OCI-LY7 (cell line): ENCODE results near the gene KLRC1. TPM values are rescaled to one million over a fixed set of nuclear protein-coding genes. Genes with fewer than 3 reads are reported as not detected.

Experiments used
- BruUV-seq: library from RNA; stranded (reverse); fragments of 400-500 nt; replicated peaks from 2 replicates; lab custom pipeline; 2021; lab: Mats Ljungman, UMichigan
- CTCF ChIA-PET: fragments of 300-600 bp; sonication (Branson Sonifier 250); formaldehyde crosslinking; loops from one replicate; lab custom pipeline; 2022; ENCODE audit warnings: antibody characterized with exemption; ENCODE audit not compliant: unreplicated experiment; lab: Charles Lee
- POLR2A ChIA-PET: fragments of 300-600 bp; sonication (Branson Sonifier 250); formaldehyde crosslinking; loops from one replicate; lab custom pipeline; 2022; ENCODE audit warnings: antibody characterized with exemption; lab: Charles Lee
- DNase-seq: peaks from one replicate; pipeline ENCODE4 v3.0.0-alpha.2; 2015; ENCODE audit warnings: low spot score
- H2AFZ ChIP-seq: fragments of 200-600 bp; sonication (generic), shearing (Covaris generic); 2 replicates; pipeline ENCODE4 v1.6.1; 2014; ENCODE audit warnings: mild to moderate bottlenecking, antibody characterized with exemption, low read length, moderate library complexity
- H3K27ac ChIP-seq: fragments of 200-600 bp; sonication (generic); 2 replicates; pipeline ENCODE4 v1.5.1; 2014; ENCODE audit warnings: mixed run types, low read depth, mild to moderate bottlenecking, moderate library complexity, low read length, inconsistent platforms; ENCODE audit not compliant: poor library complexity, severe bottlenecking
- H3K36me3 ChIP-seq: fragments of 200-600 bp; sonication (generic); 2 replicates; pipeline ENCODE4 v1.6.1; 2014; ENCODE audit warnings: mild to moderate bottlenecking, antibody characterized with exemption, low read length, moderate library complexity, mixed read lengths; ENCODE audit not compliant: insufficient read depth
- H3K4me1 ChIP-seq: fragments of 200-600 bp; sonication (generic); 2 replicates; pipeline ENCODE4 v1.5.1; 2014; ENCODE audit warnings: mild to moderate bottlenecking, low read length; ENCODE audit not compliant: insufficient read depth, poor library complexity, severe bottlenecking
- H3K4me2 ChIP-seq: fragments of 200-600 bp; sonication (generic); 2 replicates; pipeline ENCODE4 v1.6.1; 2014; ENCODE audit warnings: mild to moderate bottlenecking, low read length
- H3K4me3 ChIP-seq: fragments of 200-600 bp; sonication (generic); 2 replicates; pipeline ENCODE4 v1.5.1; 2014; ENCODE audit warnings: mild to moderate bottlenecking, low read depth, low read length; ENCODE audit not compliant: poor library complexity, severe bottlenecking
- H3K79me2 ChIP-seq: fragments of 200-600 bp; sonication (generic); 2 replicates; pipeline ENCODE4 v1.6.1; 2016; ENCODE audit warnings: low read depth, mild to moderate bottlenecking, low read length, moderate library complexity, mixed read lengths; ENCODE audit not compliant: insufficient read depth
- H3K9me2 ChIP-seq: fragments of 200-600 bp; sonication (generic); 2 replicates; pipeline ENCODE4 v1.6.1; 2016; ENCODE audit warnings: mild to moderate bottlenecking, low read length, mixed read lengths; ENCODE audit not compliant: insufficient read depth
- H3K9me3 ChIP-seq: fragments of 200-600 bp; sonication (generic); 2 replicates; pipeline ENCODE4 v1.6.1; 2014; ENCODE audit warnings: mild to moderate bottlenecking, mixed run types, low read length, mixed read lengths
- H4K20me1 ChIP-seq: fragments of 200-600 bp; sonication (generic); 2 replicates; pipeline ENCODE4 v1.6.1; 2014; ENCODE audit warnings: mild to moderate bottlenecking, antibody characterized with exemption, low read length, moderate library complexity, mixed read lengths; ENCODE audit not compliant: insufficient read depth
- EZH2phosphoT487 ChIP-seq: fragments of 200-600 bp; sonication (generic); IDR thresholded peaks from 2 replicates; pipeline ENCODE4 v1.6.1; 2018; ENCODE audit warnings: low read depth, borderline replicate concordance, mild to moderate bottlenecking, mixed run types, antibody characterized with exemption, low read length, moderate library complexity, mixed read lengths
- intact Hi-C: fragments of 100-400 bp; cut with micrococcal nuclease; formaldehyde crosslinking; loops from one replicate; pipeline ENCODE4 v1.10.0; 2022; ENCODE audit not compliant: unreplicated experiment
- total RNA-seq, 2 experiments: library from RNA; depleted of rRNA in 1 of 2; stranded (reverse); fragments of >200 nt in 1 of 2; shearing (Covaris generic) in 1 of 2; gene quantifications; 2 replicates each; pipeline ENCODE4 v1.2.3, GENCODE V29; 2014 to 2022
- TF ChIP-seq, protein P1 (sequence below): fragments of 200-600 bp; sonication (generic); conservative IDR thresholded peaks from 2 replicates; pipeline ENCODE4 v1.5.1; 2014; ENCODE audit warnings: mild to moderate bottlenecking, antibody characterized with exemption, low read length, moderate library complexity, mixed read lengths

KLRC1 gene
- total RNA-seq, 2 experiments from 2014 or later: 0.36 to 1.2 TPM

DNA sequence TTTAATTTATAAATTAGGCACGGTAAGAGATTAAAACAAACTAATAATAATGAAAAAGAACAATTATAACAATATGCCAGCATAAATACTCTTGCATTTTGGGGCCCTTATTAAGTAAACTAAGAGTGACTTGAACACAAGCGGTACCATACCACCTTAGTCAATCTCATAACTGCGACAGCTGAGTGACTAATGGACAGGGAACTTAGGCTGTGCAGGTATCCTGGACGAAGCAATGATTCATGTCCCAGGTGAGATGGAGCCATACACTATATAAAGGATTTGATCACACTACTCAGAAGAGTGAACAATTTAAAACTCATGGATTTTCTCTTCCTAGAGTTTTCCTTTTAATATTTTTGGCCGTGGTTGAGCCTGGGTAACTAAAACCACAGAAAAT is 47.9 kb downstream of the KLRC1 start:
- no peak overlapping the region for H2AFZ ChIP-seq
- POLR2A ChIA-PET: interaction anchor here (0.6 to 1.2 kb wide), 2 partner anchors 31 to 188 kb away, joined by 3 read pairs; no protein-coding TSS in a partner anchor

DNA sequence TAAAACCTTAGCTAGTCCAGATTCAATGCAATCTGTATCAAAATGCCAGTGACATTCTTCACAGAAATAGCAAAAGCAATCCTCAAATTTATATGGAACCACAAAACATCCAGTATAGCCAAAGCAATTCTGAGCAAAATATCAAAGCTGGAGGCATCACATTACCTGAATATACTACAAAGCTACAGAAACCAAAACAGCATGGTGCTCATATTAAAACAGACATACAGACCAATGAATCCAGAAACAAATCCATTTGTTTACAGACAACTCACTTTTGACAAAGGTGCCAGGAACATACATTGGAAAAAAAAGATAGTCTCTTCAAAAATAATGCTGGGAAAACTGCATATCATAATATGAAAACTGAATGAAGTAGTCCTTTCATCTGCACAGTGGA is 48.4 kb downstream of the KLRC1 start:
- no peak overlapping the region for H3K4me2 ChIP-seq
- H3K4me3 ChIP-seq: no peak overlapping the region
- no peak overlapping the region for H2AFZ ChIP-seq
- no peak for DNase-seq
- no TSS peak for BruUV-seq
- CTCF ChIA-PET: no interaction called here
- H4K20me1 ChIP-seq: no peaks in the 10 kb centered on the region
- peaks cover 62% of the 10 kb centered on the region for H3K36me3 ChIP-seq
- H3K4me1 ChIP-seq: peaks cover 32% of the 10 kb centered on the region
- peaks cover 79% of the 10 kb centered on the region for H3K79me2 ChIP-seq
- peaks cover 26% of the 10 kb centered on the region for H3K9me3 ChIP-seq
- no peak for TF ChIP-seq EZH2phosphoT487
- intact Hi-C loops: no loop called here
- H3K27ac ChIP-seq: no peak overlapping the region
- POLR2A ChIA-PET: interaction anchor here (0.6 to 1.2 kb wide), 3 partner anchors 19 to 188 kb away, joined by 3 read pairs; no protein-coding TSS in a partner anchor
- no peaks in the 10 kb centered on the region for H3K9me2 ChIP-seq

More for the DNA sequence above, 47.9 kb downstream of the KLRC1 start:
- BruUV-seq: no TSS peak
- Histone ChIP-seq H3K27ac (no peak overlapping the region), H3K36me3 (peaks cover 57% of the 10 kb centered on the region), H3K4me2 (no peak overlapping the region), H3K4me3 (no peak overlapping the region), H3K4me1 (peaks cover 34% of the 10 kb centered on the region), H3K9me2 (no peaks in the 10 kb centered on the region), H4K20me1 (no peaks in the 10 kb centered on the region), H3K79me2 (peaks cover 75% of the 10 kb centered on the region), H3K9me3 (peaks cover 22% of the 10 kb centered on the region)
- DNase-seq: no peak
- CTCF ChIA-PET: no interaction called here
- no peak for TF ChIP-seq EZH2phosphoT487
- TF ChIP-seq, protein P1, sequence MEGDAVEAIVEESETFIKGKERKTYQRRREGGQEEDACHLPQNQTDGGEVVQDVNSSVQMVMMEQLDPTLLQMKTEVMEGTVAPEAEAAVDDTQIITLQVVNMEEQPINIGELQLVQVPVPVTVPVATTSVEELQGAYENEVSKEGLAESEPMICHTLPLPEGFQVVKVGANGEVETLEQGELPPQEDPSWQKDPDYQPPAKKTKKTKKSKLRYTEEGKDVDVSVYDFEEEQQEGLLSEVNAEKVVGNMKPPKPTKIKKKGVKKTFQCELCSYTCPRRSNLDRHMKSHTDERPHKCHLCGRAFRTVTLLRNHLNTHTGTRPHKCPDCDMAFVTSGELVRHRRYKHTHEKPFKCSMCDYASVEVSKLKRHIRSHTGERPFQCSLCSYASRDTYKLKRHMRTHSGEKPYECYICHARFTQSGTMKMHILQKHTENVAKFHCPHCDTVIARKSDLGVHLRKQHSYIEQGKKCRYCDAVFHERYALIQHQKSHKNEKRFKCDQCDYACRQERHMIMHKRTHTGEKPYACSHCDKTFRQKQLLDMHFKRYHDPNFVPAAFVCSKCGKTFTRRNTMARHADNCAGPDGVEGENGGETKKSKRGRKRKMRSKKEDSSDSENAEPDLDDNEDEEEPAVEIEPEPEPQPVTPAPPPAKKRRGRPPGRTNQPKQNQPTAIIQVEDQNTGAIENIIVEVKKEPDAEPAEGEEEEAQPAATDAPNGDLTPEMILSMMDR: no peak
- intact Hi-C loops: no loop called here

DNA sequence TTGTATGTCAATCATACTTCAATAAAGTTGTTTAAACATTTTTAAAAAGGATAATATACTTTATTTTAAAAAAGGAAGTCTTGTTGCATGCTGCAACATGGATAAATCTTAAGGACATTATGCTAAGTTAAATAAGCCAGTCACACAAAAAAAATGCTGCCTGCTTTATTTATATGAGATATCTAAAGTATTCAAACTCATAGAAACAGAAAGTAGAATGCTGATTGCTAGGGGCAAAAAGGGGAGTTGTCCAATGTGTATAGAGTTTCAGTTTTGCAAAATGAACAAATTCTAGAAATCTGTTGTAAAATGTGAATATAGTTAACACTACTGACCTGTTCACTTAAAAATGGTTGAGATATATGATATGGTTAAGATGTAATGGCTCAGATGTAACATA is 52.3 kb downstream of the KLRC1 start:
- Histone ChIP-seq H3K9me3 (peaks cover 32% of the 10 kb centered on the region), H4K20me1 (no peaks in the 10 kb centered on the region), H3K9me2 (no peaks in the 10 kb centered on the region), H2AFZ (no peak overlapping the region), H3K36me3 (peaks cover 70% of the 10 kb centered on the region), H3K4me3 (no peak overlapping the region), H3K4me1 (peaks cover 28% of the 10 kb centered on the region), H3K27ac (peak overlapping the region; percentile 34), H3K79me2 (peaks cover 83% of the 10 kb centered on the region), H3K4me2 (no peak overlapping the region)
- DNase-seq: no peak
- ChIA-PET CTCF (no interaction called here), POLR2A (interaction anchor here (1.2 kb wide), 1 partner anchor 13 kb away, joined by 3 read pairs; no protein-coding TSS in a partner anchor)
- TF ChIP-seq, protein P1: no peak
- no peak for TF ChIP-seq EZH2phosphoT487
- intact Hi-C loops: no loop called here
- no TSS peak for BruUV-seq
